A549 (cell line): ENCODE measurements around the gene SMG6. TPM values are rescaled to one million over a fixed set of nuclear protein-coding genes. Genes with fewer than 3 reads are reported as not detected.
"Not testable (repeated sequence)": the region's sequence is repeated elsewhere in the genome, so short reads cannot be mapped to it uniquely, and the experiment has no call there.

Experiments
- ATAC-seq, 2 experiments: fragments of 200-7000 bp in 1 of 2; fragments of >200 bp in 1 of 2; cut with Nextera tagmentation in 1 of 2; cut with Tn5 transposase in 1 of 2; 3 replicates each; pipeline versions ENCODE4 v1.8.0 to v1.9.1; 2018 to 2020; ENCODE audit warnings: mild to moderate bottlenecking in 1 of 2, moderate library complexity in 1 of 2
- CTCF ChIA-PET: fragments of 300-600 bp; sonication (Branson Sonifier 250); formaldehyde crosslinking; extraction: SDS; loops from one replicate; lab custom pipeline; 2021; ENCODE audit warnings: antibody characterized with exemption, inconsistent platforms; lab: Yijun Ruan, JAX
- POLR2A ChIA-PET: fragments of 350-600 bp; formaldehyde crosslinking; extraction: SDS; loops from one replicate; lab custom pipeline; 2021; ENCODE audit warnings: antibody characterized with exemption, inconsistent platforms; lab: Yijun Ruan, JAX
- DNase-seq, 2 experiments: peaks; one replicate each; pipeline versions ENCODE4 v3.0.0 to v3.0.0-alpha.2; 2011 to 2016; ENCODE audit warnings: low read depth in 1 of 2, low spot score in 1 of 2
- FAIRE-seq: peaks from 2 replicates; lab custom pipeline; 2011; peaks lifted over from hg19 to GRCh38; lab: Jason Lieb, UNC
- H3K27ac ChIP-seq, 2 experiments: fragments of >200 bp; sonication (Bioruptor Twin); formaldehyde crosslinking; 3 replicates each; pipeline ENCODE4 v1.5.1; 2016 to 2017
- H3K4me1 ChIP-seq: fragments of >200 bp; sonication (Bioruptor Twin); formaldehyde crosslinking; 3 replicates; pipeline ENCODE4 v1.6.1; 2016
- H3K4me2 ChIP-seq: fragments of >200 bp; sonication (Bioruptor Twin); formaldehyde crosslinking; 3 replicates; pipeline ENCODE4 v1.6.1; 2016
- H3K4me3 ChIP-seq: fragments of >200 bp; sonication (Bioruptor Twin); formaldehyde crosslinking; 3 replicates; pipeline ENCODE4 v1.5.1; 2016
- H3K9me3 ChIP-seq: fragments of >200 bp; sonication (Bioruptor Twin); formaldehyde crosslinking; 3 replicates; pipeline ENCODE4 v1.6.1; 2016
- ATOH8 ChIP-seq: fragments of 250-450 bp; sonication (Bioruptor Pico); IDR thresholded peaks from 2 replicates; pipeline ENCODE4 v1.5.0; 2020; ENCODE audit warnings: low read depth, mild to moderate bottlenecking, moderate library complexity
- CBX8 ChIP-seq: fragments of 200-600 bp; sonication (generic); IDR thresholded peaks from 2 replicates; pipeline ENCODE4 v1.6.1; 2016
- CEBPB ChIP-seq, 2 experiments: fragments of >200 bp in 1 of 2; sonication (Bioruptor Twin) in 1 of 2; formaldehyde crosslinking in 1 of 2; IDR thresholded peaks; 2 replicates each; pipeline ENCODE4 v1.6.1; 2012 to 2016
- EHMT2 ChIP-seq: fragments of 200-600 bp; sonication (generic); IDR thresholded peaks from 2 replicates; pipeline ENCODE4 v1.6.1; 2016; ENCODE audit warnings: antibody characterized with exemption, low read depth, mild to moderate bottlenecking, moderate library complexity
- ESRRA ChIP-seq: fragments of 150-350 bp; IDR thresholded peaks from 2 replicates; pipeline ENCODE4 v1.6.1; 2014; ENCODE audit warnings: mild to moderate bottlenecking, low read length, borderline replicate concordance
- FOSB ChIP-seq: fragments of 250-450 bp; sonication (Bioruptor Pico); IDR thresholded peaks from 2 replicates; pipeline ENCODE4 v1.5.0; 2020; ENCODE audit warnings: mild to moderate bottlenecking, moderate library complexity
- FOXS1 ChIP-seq: fragments of 250-450 bp; sonication (Bioruptor Pico); IDR thresholded peaks from 2 replicates; pipeline ENCODE4 v1.5.0; 2020; ENCODE audit warnings: mild to moderate bottlenecking, moderate library complexity
- GATA3 ChIP-seq: IDR thresholded peaks from 2 replicates; pipeline ENCODE4 v1.6.1; 2012; ENCODE audit warnings: borderline replicate concordance
- HOXB13 ChIP-seq: fragments of 250-450 bp; sonication (Bioruptor Pico); IDR thresholded peaks from 2 replicates; pipeline ENCODE4 v1.5.0; 2020; ENCODE audit warnings: low read depth, mild to moderate bottlenecking, moderate library complexity
- JUNB ChIP-seq: fragments of >200 bp; sonication (Bioruptor Twin); formaldehyde crosslinking; IDR thresholded peaks from 2 replicates; pipeline ENCODE4 v1.6.1; 2016
- MYC ChIP-seq: IDR thresholded peaks from 2 replicates; pipeline ENCODE4 v1.6.1; 2012; ENCODE audit warnings: mild to moderate bottlenecking, inconsistent platforms, low read length, improper control_type of control experiment, borderline replicate concordance
- PBX3 ChIP-seq: IDR thresholded peaks from 2 replicates; pipeline ENCODE4 v1.6.1; 2012
- POLR2A ChIP-seq: IDR thresholded peaks from 2 replicates; pipeline ENCODE4 v1.6.1; 2012; ENCODE audit warnings: mild to moderate bottlenecking, low read length
- SMC3 ChIP-seq: fragments of >200 bp; sonication (Bioruptor Twin); formaldehyde crosslinking; IDR thresholded peaks from 3 replicates; pipeline ENCODE4 v1.6.1; 2018; ENCODE audit warnings: inconsistent platforms
- USF2 ChIP-seq: fragments of 450-650 bp; IDR thresholded peaks from 2 replicates; pipeline ENCODE4 v1.6.1; 2014; ENCODE audit warnings: antibody characterized with exemption
- ZFP36 ChIP-seq: fragments of 450-650 bp; IDR thresholded peaks from 2 replicates; pipeline ENCODE4 v1.6.1; 2014; ENCODE audit warnings: borderline replicate concordance; ENCODE audit not compliant: partially characterized antibody
- ZNF302 ChIP-seq: fragments of 250-450 bp; sonication (Bioruptor Pico); IDR thresholded peaks from 2 replicates; pipeline ENCODE4 v1.9.0; 2021; ENCODE audit warnings: inconsistent platforms, mild to moderate bottlenecking, moderate library complexity
- WGBS: methylation state at CpG from one replicate; pipeline ENCODE4 v1.1.6; 2017; ENCODE audit errors: missing lambda C conversion rate; 5-methylcytosine and 5-hydroxymethylcytosine counted together
- polyA plus RNA-seq, 4 experiments: library from polyadenylated mRNA; depleted of rRNA in 3 of 4; stranded (reverse); fragments of >200 nt; fragmentation: RNase III in 1 of 4; extraction: RNeasy Plus Mini Kit Qiagen cat#74134 plus additional on column Dnase treatment in 1 of 4; gene quantifications; 2 replicates in 3 of 4; 3 replicates in 1 of 4; pipeline ENCODE4 v1.2.3, GENCODE V29; 2011 to 2017

SMG6 gene
- polyA plus RNA-seq, 2 of the 4 experiments (the other 2 are of a cell fraction) = 4.7 to 17.0 TPM

- H3K9me3 ChIP-seq = no peaks in the 10 kb centered on the region
- H3K4me1 ChIP-seq = peaks cover 4% of the 10 kb centered on the region; the same call in 1 of the 3 replicates
- DNase-seq (no peak), ATAC-seq (no peak), FAIRE-seq (no peak)
- H3K4me2 ChIP-seq = no peak overlapping the region
- TF ChIP-seq GATA3 = no peak
- no peak overlapping the region for H3K27ac ChIP-seq
- WGBS = 91% methylated on average over 7 of the region's 7 CpGs
- ChIA-PET POLR2A (no interaction called here), CTCF (interaction anchor here (0.6 to 1.9 kb wide), 12 partner anchors 14 to 138 kb away, joined by 3 to 13 read pairs (median 4); partner anchors contain the start of gene HIC1)
- H3K4me3 ChIP-seq = no peak overlapping the region
Observed at GRCh38 chr17:2144701-2145100, 158.9 kb downstream of the SMG6 start.

- no peak overlapping the region for H3K27ac ChIP-seq
- TF ChIP-seq JUNB = no peak
- TF ChIP-seq USF2 = no peak
- FAIRE-seq (no peak), ATAC-seq (no peak), DNase-seq (no peak)
- H3K9me3 ChIP-seq = no peaks in the 10 kb centered on the region
- 94% methylated on average over 3 of the region's 3 CpGs for WGBS
- H3K4me1 ChIP-seq = peaks cover 12% of the 10 kb centered on the region; the same call in 2 of the 3 replicates
- no peak overlapping the region for H3K4me3 ChIP-seq
- H3K4me2 ChIP-seq = no peak overlapping the region
- ChIA-PET POLR2A (interaction anchor here (0.6 kb wide), 2 partner anchors 61 to 356 kb away, joined by 3 to 4 read pairs; no protein-coding TSS in a partner anchor), CTCF (interaction anchor here (0.6 to 1.3 kb wide), 2 partner anchors 9 to 37 kb away, joined by 3 read pairs; no protein-coding TSS in a partner anchor)
Observed at GRCh38 chr17:2143332-2143731, 160.3 kb downstream of the SMG6 start.

GRCh38 chr17:2142682-2143081 lies 160.9 kb downstream of the SMG6 start:
- WGBS = 97% methylated on average over 8 of the region's 8 CpGs
- H3K27ac ChIP-seq, H3K4me2 ChIP-seq, DNase-seq, H3K4me3 ChIP-seq, ATAC-seq, FAIRE-seq, H3K9me3 ChIP-seq: not testable (repeated sequence)
- CTCF ChIA-PET = interaction anchor here (1.3 kb wide), 1 partner anchor 9 kb away, joined by 3 read pairs; no protein-coding TSS in a partner anchor
- POLR2A ChIA-PET = interaction anchor here (0.6 to 0.7 kb wide), 3 partner anchors 62 to 356 kb away, joined by 3 to 12 read pairs (median 4); no protein-coding TSS in a partner anchor
- H3K4me1 ChIP-seq = peaks cover 12% of the 10 kb centered on the region; the same call in 2 of the 3 replicates

- H3K4me1 ChIP-seq = peaks cover 12% of the 10 kb centered on the region; the same call in 2 of the 3 replicates
- POLR2A ChIA-PET = no interaction called here
- H3K9me3 ChIP-seq = no peaks in the 10 kb centered on the region
- no peak for TF ChIP-seq ATOH8 (CRISPR knock-in tag)
- no peak for TF ChIP-seq FOXS1 (CRISPR knock-in tag)
- H3K4me2 ChIP-seq = no peak overlapping the region
- no peak for FAIRE-seq
- no peak overlapping the region for H3K4me3 ChIP-seq
- CTCF ChIA-PET = interaction anchor here (0.7 to 2.3 kb wide), 5 partner anchors 9 to 232 kb away, joined by 3 to 9 read pairs (median 3); no protein-coding TSS in a partner anchor
- no peak for DNase-seq
- H3K27ac ChIP-seq = no peak overlapping the region
- no peak for ATAC-seq
Observed at GRCh38 chr17:2140683-2141082, 162.9 kb downstream of the SMG6 start.

- no peaks in the 10 kb centered on the region for H3K9me3 ChIP-seq
- CTCF ChIA-PET = interaction anchor here (0.6 to 2.0 kb wide), 7 partner anchors 25 to 106 kb away, joined by 3 to 8 read pairs (median 4); partner anchors contain the start of gene HIC1
- FAIRE-seq (no peak), DNase-seq (no peak), ATAC-seq (peak in 1 of 2 experiments; percentile 21; a peak in 1 of 6 replicates)
- H3K4me2 ChIP-seq = no peak overlapping the region
- H3K4me3 ChIP-seq = no peak overlapping the region
- 85% methylated on average over 2 of the region's 2 CpGs for WGBS
- TF ChIP-seq POLR2A (no peak), HOXB13 (CRISPR knock-in tag) (no peak), ATOH8 (CRISPR knock-in tag) (no peak), ZFP36 (no peak), ESRRA (no peak), CEBPB (IDR thresholded peaks at IDR 0.05) (no peak), SMC3 (no peak), JUNB (no peak), MYC (no peak), CBX8 (no peak), FOSB (no peak), PBX3 (no peak), USF2 (no peak), EHMT2 (no peak), ZNF302 (CRISPR knock-in tag) (no peak)
- H3K4me1 ChIP-seq = peaks cover 12% of the 10 kb centered on the region; the same call in 2 of the 3 replicates
- H3K27ac ChIP-seq = no peak overlapping the region
- POLR2A ChIA-PET = no interaction called here
Observed at GRCh38 chr17:2138761-2139160, 164.8 kb downstream of the SMG6 start.
